AG04449 (cell line): ENCODE results near the gene SYNDIG1.

ENCODE experiments used
- CTCF ChIA-PET: fragments of 350-600 bp; formaldehyde crosslinking; extraction: SDS; loops from one replicate; lab custom pipeline; 2021; ENCODE audit warnings: antibody characterized with exemption; lab: Yijun Ruan, JAX
- POLR2A ChIA-PET: fragments of 400-600, 350-600 bp; formaldehyde crosslinking; extraction: SDS; loops from one replicate; lab custom pipeline; 2020; ENCODE audit warnings: antibody characterized with exemption, inconsistent platforms; lab: Yijun Ruan, JAX
- DNase-seq: peaks from one replicate; pipeline ENCODE4 v3.0.0-alpha.2; 2010; ENCODE audit warnings: low read depth, low spot score
- H3K4me3 ChIP-seq: 2 replicates; pipeline ENCODE4 v1.5.1; 2011; ENCODE audit warnings: low read depth, mild to moderate bottlenecking, control low read depth, low read length
- CTCF ChIP-seq: IDR thresholded peaks from one replicate; pipeline ENCODE4 v1.5.1; 2011; ENCODE audit warnings: mild to moderate bottlenecking, moderate library complexity, low read length, control low read depth, inconsistent platforms; ENCODE audit not compliant: insufficient read depth; ENCODE audit errors: missing control alignments

SYNDIG1 gene

DNA sequence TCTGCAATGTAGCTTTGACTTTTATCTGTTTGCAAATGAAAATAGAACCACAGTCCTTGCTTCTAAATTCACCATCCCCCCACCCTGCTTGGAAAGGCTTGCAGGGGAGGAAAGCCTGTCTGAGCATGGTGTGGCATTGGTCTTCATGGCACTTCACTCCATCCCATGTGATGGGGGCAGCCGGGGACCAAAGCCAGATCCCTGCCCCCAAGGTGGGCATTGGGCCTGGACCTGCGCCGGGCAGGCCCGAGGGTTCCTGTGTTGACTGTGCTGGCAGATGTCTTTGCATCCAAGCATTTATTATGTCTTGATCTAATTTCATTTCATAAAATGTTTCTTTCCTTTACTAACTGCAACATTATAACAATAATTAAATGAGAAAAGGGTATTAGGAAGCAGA, 120.0 kb downstream of the SYNDIG1 start:
- ChIA-PET POLR2A (interaction anchor here (0.6 kb wide), 1 partner anchor 16 kb away, joined by 3 read pairs; no protein-coding TSS in a partner anchor), CTCF (interaction anchor here (1.4 kb wide), 1 partner anchor 14 kb away, joined by 3 read pairs; no protein-coding TSS in a partner anchor)
- TF ChIP-seq CTCF, result no peak
- DNase-seq, result no peak
- no peak overlapping the region for H3K4me3 ChIP-seq

DNA sequence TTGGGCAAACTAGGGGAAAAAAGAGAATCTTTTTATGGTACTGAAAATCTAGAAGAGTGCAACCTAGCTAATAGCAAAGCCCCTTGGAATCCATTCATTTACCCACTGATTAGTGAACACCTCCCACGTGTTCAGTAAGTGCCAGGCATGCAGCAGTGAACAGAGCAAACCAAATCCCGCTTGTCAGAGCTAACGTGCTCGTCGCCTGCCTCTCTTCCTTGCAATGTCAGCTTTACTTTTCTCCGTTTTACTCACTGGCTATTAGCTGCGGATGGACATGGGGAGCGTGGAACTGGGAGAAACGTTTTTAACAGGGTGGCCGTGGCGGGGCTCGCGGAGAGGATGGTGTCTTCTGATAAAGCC, 120.4 kb downstream of the SYNDIG1 start:
- POLR2A ChIA-PET, result no interaction called here

DNA sequence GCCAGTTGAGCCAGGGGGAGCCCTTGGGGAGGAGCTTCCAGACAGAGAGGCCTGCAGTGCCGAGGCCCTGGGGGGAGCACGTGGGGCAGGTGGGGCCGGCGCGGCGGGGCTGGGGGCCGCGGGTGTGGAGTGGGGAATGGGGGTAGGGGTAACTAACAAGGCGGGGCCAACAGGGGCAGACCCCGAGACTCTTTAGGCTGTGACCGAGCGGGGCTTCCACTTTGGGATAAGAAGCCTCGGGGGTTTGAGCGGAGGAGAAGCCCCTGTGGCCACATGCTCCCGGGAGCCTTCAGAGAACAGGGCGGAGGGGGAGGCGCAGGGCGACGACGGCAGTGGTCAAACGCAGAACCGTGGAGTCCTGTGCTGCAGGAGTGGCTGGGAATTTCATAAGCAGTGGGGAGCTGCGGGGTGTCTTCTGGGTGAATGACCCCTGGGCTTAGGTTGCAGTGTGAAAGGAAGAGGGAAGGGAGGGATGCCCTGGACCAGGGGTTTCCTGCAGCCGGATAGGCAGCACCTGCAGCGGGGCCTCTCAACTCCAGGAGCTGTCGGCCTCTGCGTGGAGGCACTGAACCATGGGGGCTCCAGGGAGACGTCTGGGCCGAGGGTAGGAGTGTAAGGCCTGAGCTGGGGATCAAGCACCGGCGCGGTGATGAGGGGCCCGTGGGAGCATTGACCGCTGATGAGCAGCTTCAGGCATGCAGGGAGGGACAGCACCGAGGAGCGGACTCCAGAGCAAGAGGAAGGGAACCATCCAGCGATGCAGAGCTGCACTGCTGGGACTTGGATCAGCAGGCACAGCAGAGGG, 121.0 kb downstream of the SYNDIG1 start:
- TF ChIP-seq CTCF, result no peak
- DNase-seq, result no peak
- H3K4me3 ChIP-seq, result no peak overlapping the region
- ChIA-PET POLR2A (no interaction called here), CTCF (interaction anchor here (1.4 kb wide), 1 partner anchor 15 kb away, joined by 3 read pairs; no protein-coding TSS in a partner anchor)

More for the DNA sequence above, 120.4 kb downstream of the SYNDIG1 start:
- CTCF ChIA-PET, result interaction anchor here (1.4 kb wide), 1 partner anchor 15 kb away, joined by 3 read pairs; no protein-coding TSS in a partner anchor
- no peak for TF ChIP-seq CTCF
- no peak for DNase-seq
- no peak overlapping the region for H3K4me3 ChIP-seq

GRCh38 chr20:24597051-24597450, 127.6 kb downstream of the SYNDIG1 start:
- H3K4me3 ChIP-seq, result no peak overlapping the region
- DNase-seq, result no peak
- ChIA-PET POLR2A (no interaction called here), CTCF (no interaction called here)
- no peak for TF ChIP-seq CTCF

GRCh38 chr20:24598346-24598745, 128.9 kb downstream of the SYNDIG1 start:
- ChIA-PET POLR2A (no interaction called here), CTCF (no interaction called here)
- no peak for TF ChIP-seq CTCF
- DNase-seq, result no peak
- no peak overlapping the region for H3K4me3 ChIP-seq

- no peak for DNase-seq
- H3K4me3 ChIP-seq, result no peak overlapping the region
- POLR2A ChIA-PET, result no interaction called here
- CTCF ChIA-PET, result interaction anchor here (1.4 kb wide), 1 partner anchor 10 kb away, joined by 6 read pairs; no protein-coding TSS in a partner anchor
- no peak for TF ChIP-seq CTCF
Observed at GRCh38 chr20:24598996-24599395, 129.6 kb downstream of the SYNDIG1 start.
